HEK293T (cell line): ENCODE data around the gene RNGTT.

Experiments
- ARNT ChIP-seq: fragments of 450-650 bp; IDR thresholded peaks from 2 replicates; pipeline ENCODE4 v1.6.1; 2017; ENCODE audit warnings: mild to moderate bottlenecking
- BHLHE40 ChIP-seq: fragments of 450-650 bp; IDR thresholded peaks from 2 replicates; pipeline ENCODE4 v1.6.1; 2016; ENCODE audit warnings: mild to moderate bottlenecking, moderate library complexity, borderline replicate concordance
- ELF4 ChIP-seq: fragments of 450-650 bp; IDR thresholded peaks from 2 replicates; pipeline ENCODE4 v1.6.1; 2017; ENCODE audit warnings: antibody characterized with exemption
- LEF1 ChIP-seq: fragments of 450-650 bp; IDR thresholded peaks from 2 replicates; pipeline ENCODE4 v1.6.1; 2017; ENCODE audit warnings: mild to moderate bottlenecking, borderline replicate concordance
- PKNOX1 ChIP-seq: fragments of 450-650 bp; IDR thresholded peaks from 2 replicates; pipeline ENCODE4 v1.6.1; 2016
- SP1 ChIP-seq: fragments of 450-650 bp; IDR thresholded peaks from 2 replicates; pipeline ENCODE4 v1.6.1; 2017
- SUZ12 ChIP-seq: fragments of 450-650 bp; IDR thresholded peaks from 2 replicates; pipeline ENCODE4 v1.6.1; 2016; ENCODE audit warnings: mild to moderate bottlenecking
- TARDBP ChIP-seq: fragments of 450-650 bp; IDR thresholded peaks from 2 replicates; pipeline ENCODE4 v1.6.1; 2016
- ZNF384 ChIP-seq: fragments of 450-650 bp; IDR thresholded peaks from 2 replicates; pipeline ENCODE4 v1.6.1; 2016

- TF ChIP-seq ZNF384 (no peak), TARDBP (no peak), SUZ12 (no peak), LEF1 (no peak), BHLHE40 (no peak), ARNT (no peak), SP1 (no peak), PKNOX1 (no peak), ELF4 (no peak)
These were observed 400.8 kb downstream of the RNGTT start for GRCh38 chr6:88562353-88563276.
